GM18907 (cell line): ENCODE measurements around the gene METTL9.

ENCODE experiments used
- ATAC-seq: cut with Tn5 transposase; IDR thresholded peaks from one replicate; pipeline ENCODE4 v1.9.1; 2021; ENCODE audit warnings: mild to moderate bottlenecking, moderate library complexity; ENCODE audit not compliant: unreplicated experiment

The METTL9 gene

DNA sequence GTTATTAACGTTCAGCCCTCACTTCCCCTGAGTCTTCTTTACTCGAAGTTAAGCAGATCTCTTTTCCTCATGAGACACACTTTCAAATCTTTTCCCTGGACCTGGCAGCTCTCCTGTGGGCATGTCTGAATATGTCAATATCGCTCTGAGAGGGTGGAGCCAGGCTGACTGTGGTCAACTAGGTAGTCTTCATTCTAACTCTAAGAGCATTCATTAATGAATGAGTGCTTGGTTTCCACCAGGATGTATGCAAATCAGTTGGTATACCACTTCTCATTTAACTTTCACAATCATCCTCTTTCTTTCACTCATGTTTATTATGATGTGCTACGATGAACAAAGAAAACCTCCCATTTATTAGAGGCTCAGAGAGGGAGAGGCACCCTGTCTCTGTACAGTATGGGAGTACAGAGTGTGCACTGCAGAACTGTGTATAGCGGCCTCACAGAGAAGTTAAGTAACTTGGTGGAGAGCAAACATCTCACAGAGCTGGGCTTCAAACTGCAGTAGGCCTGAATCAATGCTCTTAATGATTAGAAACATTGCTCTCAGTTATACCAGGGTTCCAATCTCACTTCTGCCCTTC lies 104.3 kb downstream of the METTL9 start:
- peak; percentile 86 for ATAC-seq

DNA sequence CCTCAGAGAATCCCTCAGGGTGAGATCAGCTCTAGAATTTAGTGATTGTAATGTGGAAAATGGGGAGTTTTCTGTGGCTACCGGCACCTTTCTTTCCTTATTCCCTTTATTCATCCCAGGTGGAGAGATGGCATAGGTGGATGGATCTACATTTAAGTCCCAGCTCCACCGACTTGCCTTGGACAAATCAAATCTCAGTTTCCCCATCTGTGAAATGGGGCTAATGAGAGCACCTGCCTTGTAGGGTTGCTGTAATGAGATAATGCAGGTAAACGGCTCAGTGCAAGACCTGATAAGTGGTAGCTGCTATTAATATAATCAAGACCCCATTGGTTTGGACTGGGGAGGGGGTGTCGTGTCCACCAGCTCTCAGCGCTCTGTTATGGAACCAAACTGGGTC lies 104.9 kb downstream of the METTL9 start:
- ATAC-seq, result no peak

DNA sequence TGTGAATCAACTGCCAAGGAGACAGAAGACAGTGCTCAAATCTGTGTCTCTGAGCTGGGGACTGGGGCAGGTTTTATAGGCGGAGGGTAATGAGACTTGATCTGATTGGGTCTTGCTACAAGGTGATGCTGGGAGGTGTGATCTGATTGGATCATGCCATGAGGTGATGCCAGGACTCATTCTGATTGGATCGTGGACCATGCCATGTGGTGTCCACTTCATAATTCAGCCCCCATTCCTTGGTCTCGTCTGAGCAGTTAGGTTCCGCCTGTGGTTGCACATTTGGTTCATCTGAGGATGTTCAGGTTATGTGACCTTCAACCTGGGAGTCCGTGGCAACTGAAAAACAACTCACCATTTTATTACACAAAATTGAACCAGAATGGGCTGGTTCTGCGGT lies 105.4 kb downstream of the METTL9 start:
- ATAC-seq, result no peak
